Activated B cell treated with CpG ODN at 0.5 μM for 24 hours (primary cell): ENCODE measurements around the gene SIDT1. TPM values are rescaled to one million over a fixed set of nuclear protein-coding genes. Genes with fewer than 3 reads are reported as not detected.

Source experiments
- ATAC-seq: fragments of 200-7000 bp; cut with Tn5 transposase; one replicate; pipeline ENCODE4 v1.10.0; 2021; ENCODE audit warnings: low read depth, mild to moderate bottlenecking, moderate library complexity
- CTCF ChIA-PET: fragments of 350-600 bp; sonication (Branson Sonifier 250); formaldehyde crosslinking; loops from one replicate; lab custom pipeline; 2021; ENCODE audit warnings: antibody characterized with exemption; lab: Charles Lee
- POLR2A ChIA-PET: fragments of 350-600 bp; sonication (Branson Sonifier 250); formaldehyde crosslinking; loops from one replicate; lab custom pipeline; 2021; ENCODE audit warnings: antibody characterized with exemption; lab: Charles Lee
- DNase-seq: peaks from one replicate; pipeline ENCODE4 v3.0.0; 2022
- H3K27ac Mint-ChIP-seq: one replicate; pipeline ENCODE4 v1.8.0; 2020; ENCODE audit warnings: mixed read lengths
- H3K27me3 Mint-ChIP-seq: one replicate; pipeline ENCODE4 v1.8.0; 2021; ENCODE audit warnings: mixed read lengths
- H3K36me3 Mint-ChIP-seq: one replicate; pipeline ENCODE4 v1.8.0; 2021; ENCODE audit warnings: low read depth, mixed read lengths
- H3K4me1 Mint-ChIP-seq: one replicate; pipeline ENCODE4 v1.8.0; 2021; ENCODE audit warnings: mixed read lengths
- H3K4me3 Mint-ChIP-seq: one replicate; pipeline ENCODE4 v1.8.0; 2020; ENCODE audit warnings: mild to moderate bottlenecking, mixed read lengths
- H3K9me3 Mint-ChIP-seq: one replicate; pipeline ENCODE4 v1.8.0; 2020; ENCODE audit warnings: mixed read lengths
- CTCF ChIP-seq: fragments of 200-600 bp; IDR thresholded peaks from one replicate; pipeline ENCODE4 v1.8.0; 2022; ENCODE audit warnings: antibody characterized with exemption, mild to moderate bottlenecking
- intact Hi-C: fragments of 100-400 bp; cut with micrococcal nuclease; formaldehyde crosslinking; loops from one replicate; pipeline ENCODE4 v1.15.1; 2024
- total RNA-seq: library from RNA; stranded (reverse); gene quantifications from 2 replicates; pipeline ENCODE4 v1.2.3, GENCODE V29; 2022

The SIDT1 gene
- total RNA-seq, 1 donor from 2014 or later: 44.9 TPM

GRCh38 chr3:113628788-113629187 lies 96.4 kb downstream of the SIDT1 start:
- Mint-ChIP-seq H3K4me3 (no peak overlapping the region), H3K9me3 (no peaks in the 10 kb centered on the region), H3K36me3 (peaks cover 52% of the 10 kb centered on the region), H3K27me3 (no peaks in the 10 kb centered on the region), H3K4me1 (peaks cover 66% of the 10 kb centered on the region), H3K27ac (peak overlapping the region; percentile 63)
- intact Hi-C loops: loop anchor here (5.0 kb wide), 2 partner anchors 341 to 491 kb away; no protein-coding TSS in a partner anchor
- CTCF ChIA-PET: interaction anchor here (1.1 to 3.5 kb wide), 5 partner anchors 31 to 135 kb away, joined by 3 to 21 read pairs (median 7); partner anchors contain the start of gene USF3
- DNase-seq: no peak
- POLR2A ChIA-PET: no interaction called here
- TF ChIP-seq CTCF: no peak
- no peak for ATAC-seq

DNA sequence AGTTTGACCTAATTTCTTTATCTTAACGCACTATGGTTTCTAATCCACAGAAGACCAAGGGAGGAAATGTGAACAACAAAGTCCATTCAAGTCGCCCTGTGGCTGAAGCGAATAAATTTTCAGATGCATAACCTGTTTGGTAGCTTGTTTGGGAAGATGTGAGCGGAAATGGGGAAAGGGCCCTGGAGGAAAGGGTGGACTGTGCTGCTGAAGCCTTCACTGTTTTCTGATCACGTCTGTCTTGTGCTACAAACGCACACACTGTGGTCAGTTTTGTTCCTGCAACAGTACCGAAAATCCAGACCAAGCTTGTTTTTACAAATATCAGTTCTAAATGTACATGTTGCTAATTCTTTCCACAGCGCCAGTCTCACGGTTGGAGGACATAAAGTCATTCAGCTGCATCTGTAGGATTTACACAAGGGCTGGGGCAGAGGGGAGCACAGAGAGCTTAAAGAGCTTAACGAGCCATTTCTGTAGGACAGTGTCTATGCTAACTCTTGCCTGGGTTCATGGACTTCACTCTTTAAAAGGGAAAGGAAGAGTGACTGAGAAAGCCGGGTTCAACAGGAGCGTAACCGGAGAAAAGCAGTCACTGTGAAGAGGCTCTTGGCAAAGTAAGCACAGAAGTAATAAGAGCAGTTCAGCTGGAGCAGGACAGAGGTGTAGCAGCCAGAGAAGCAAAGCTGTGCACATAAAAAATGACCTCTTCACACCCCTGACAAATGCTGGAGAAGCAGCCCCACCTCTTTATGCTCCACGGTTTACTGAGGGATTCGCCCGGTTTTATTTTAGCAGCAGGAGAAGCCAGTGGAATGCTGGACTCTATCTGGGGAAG lies 97.4 kb downstream of the SIDT1 start:
- no peaks in the 10 kb centered on the region for H3K27me3 Mint-ChIP-seq
- ChIA-PET CTCF (interaction anchor here (2.1 to 3.5 kb wide), 2 partner anchors 115 to 136 kb away, joined by 7 to 21 read pairs; no protein-coding TSS in a partner anchor), POLR2A (interaction anchor here (2.1 kb wide), 1 partner anchor 66 kb away, joined by 10 read pairs; the partner anchor contains the start of gene USF3)
- TF ChIP-seq CTCF: no peak
- no peak overlapping the region for H3K4me3 Mint-ChIP-seq
- DNase-seq (no peak), ATAC-seq (no peak)
- peaks cover 42% of the 10 kb centered on the region for H3K36me3 Mint-ChIP-seq
- intact Hi-C loops: loop anchor here (5.0 kb wide), 3 partner anchors 97 to 493 kb away; no protein-coding TSS in a partner anchor
- peak overlapping the region; percentile 16 for H3K27ac Mint-ChIP-seq
- peaks cover 64% of the 10 kb centered on the region for H3K4me1 Mint-ChIP-seq
- H3K9me3 Mint-ChIP-seq: no peaks in the 10 kb centered on the region

DNA sequence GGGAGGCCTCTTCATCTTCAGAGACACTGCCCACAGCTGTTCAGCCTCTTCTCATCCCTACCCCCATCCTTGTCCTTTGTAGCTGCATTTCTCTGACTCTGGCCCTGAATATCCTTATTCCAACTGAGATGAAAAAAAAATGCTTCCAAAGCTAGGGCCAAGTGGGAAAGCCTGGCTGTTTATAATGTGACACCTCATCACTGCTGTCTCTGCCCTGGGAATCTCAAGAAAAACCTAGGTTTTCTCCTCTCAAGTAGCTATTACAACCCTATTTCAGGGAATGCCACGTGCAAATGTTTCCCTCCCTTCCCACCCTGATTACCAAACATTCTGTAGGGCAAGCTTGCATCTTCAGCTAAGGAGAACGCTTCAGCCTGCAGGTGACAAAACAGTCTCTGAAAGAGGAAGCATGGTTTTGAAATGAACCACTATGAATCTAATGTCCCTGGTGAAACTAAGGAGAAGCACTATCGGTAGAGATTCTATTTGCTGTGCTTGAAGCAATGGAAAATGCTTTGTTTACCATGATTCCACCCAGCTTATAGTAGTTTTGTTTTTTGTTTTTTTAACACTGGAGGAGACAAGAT lies 98.7 kb downstream of the SIDT1 start:
- peaks cover 35% of the 10 kb centered on the region for H3K36me3 Mint-ChIP-seq
- no peak overlapping the region for H3K4me3 Mint-ChIP-seq
- ATAC-seq (peak; percentile 58), DNase-seq (no peak)
- ChIA-PET CTCF (interaction anchor here (0.9 to 1.5 kb wide), 2 partner anchors 53 to 137 kb away, joined by 3 to 5 read pairs; no protein-coding TSS in a partner anchor), POLR2A (interaction anchor here (0.6 to 2.1 kb wide), 7 partner anchors 9 to 1069 kb away, joined by 3 to 10 read pairs (median 5); partner anchors contain the start of genes ATP6V1A and USF3)
- H3K4me1 Mint-ChIP-seq: peaks cover 62% of the 10 kb centered on the region
- H3K27ac Mint-ChIP-seq: peak overlapping the region; percentile 78
- no peak for TF ChIP-seq CTCF
- intact Hi-C loops: loop anchor here (5.0 kb wide), 1 partner anchor 96 kb away; no protein-coding TSS in a partner anchor
- H3K9me3 Mint-ChIP-seq: no peaks in the 10 kb centered on the region
- no peaks in the 10 kb centered on the region for H3K27me3 Mint-ChIP-seq

DNA sequence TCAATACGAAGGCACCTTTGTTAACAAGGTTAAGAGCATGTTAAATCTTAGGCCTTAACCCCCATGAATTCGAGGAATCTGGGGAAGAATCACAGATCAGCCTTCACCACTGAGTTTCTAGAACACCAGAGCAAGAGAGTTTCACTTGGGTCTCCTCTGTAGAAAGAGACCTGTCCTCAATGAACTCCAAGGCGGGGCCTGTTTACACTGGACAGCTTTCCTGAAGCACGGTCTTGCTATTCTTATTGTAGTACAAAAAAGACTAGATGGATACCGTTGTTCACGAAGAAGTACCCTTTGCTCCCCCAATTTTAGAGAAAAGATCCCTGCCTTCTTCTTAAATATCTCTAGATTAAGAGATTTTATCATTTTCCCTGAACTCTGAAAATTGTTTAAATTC lies 99.2 kb downstream of the SIDT1 start:
- H3K4me3 Mint-ChIP-seq: no peak overlapping the region
- POLR2A ChIA-PET: interaction anchor here (0.7 to 2.1 kb wide), 6 partner anchors 9 to 1069 kb away, joined by 3 to 10 read pairs (median 5); partner anchors contain the start of genes ATP6V1A and USF3
- TF ChIP-seq CTCF: no peak

More for the DNA sequence above, 99.2 kb downstream of the SIDT1 start:
- CTCF ChIA-PET: interaction anchor here (0.9 to 1.5 kb wide), 2 partner anchors 54 to 138 kb away, joined by 3 to 5 read pairs; no protein-coding TSS in a partner anchor
- Mint-ChIP-seq H3K27me3 (no peaks in the 10 kb centered on the region), H3K4me1 (peaks cover 60% of the 10 kb centered on the region), H3K27ac (peak overlapping the region; percentile 78), H3K9me3 (no peaks in the 10 kb centered on the region), H3K36me3 (peaks cover 30% of the 10 kb centered on the region)
- DNase-seq: no peak
- intact Hi-C loops: loop anchor here (5.0 kb wide), 1 partner anchor 96 kb away; no protein-coding TSS in a partner anchor
- ATAC-seq: no peak
